ENCODE measurements around the gene FASTKD1.

FASTKD1 gene

DNA sequence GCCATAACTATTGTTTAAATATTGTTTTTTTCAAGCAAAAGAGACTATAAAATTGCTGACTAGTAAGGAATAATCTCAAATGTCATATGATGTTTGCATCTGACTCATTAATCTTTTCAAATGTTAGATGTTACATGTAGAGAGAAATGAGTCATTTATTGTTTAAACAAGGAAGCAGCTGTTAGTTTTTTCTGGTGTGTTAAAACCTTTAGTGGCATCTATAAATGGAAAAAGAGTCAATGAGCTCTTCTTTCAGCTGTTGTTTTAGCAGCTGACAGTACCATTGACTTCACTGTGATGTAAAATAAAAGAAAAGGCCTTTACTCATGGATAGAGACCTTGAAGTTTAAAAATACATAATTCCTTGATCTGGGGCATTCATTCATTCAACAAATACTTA, 66.0 kb downstream of the FASTKD1 start:
- no peak for DNase-seq (ENCODE audit: low spot score)

DNA sequence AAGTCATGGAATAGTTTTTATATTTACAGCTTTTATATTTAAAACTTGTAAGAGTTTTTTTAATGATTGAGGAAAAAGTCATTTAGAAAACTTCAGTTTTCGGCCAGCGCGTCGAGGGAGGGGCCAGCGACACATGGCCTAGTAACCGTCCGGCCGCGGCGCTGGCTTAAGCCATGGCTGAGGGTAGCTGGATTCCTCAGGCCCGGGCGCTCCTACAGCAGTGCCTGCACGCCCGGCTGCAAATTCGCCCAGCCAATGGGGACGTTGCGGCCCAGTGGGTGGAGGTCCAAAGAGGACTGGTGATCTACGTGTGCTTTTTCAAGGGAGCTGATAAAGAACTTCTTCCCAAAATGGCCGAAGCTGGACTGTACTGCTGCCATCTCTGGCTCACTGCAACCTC, 69.0 kb downstream of the FASTKD1 start:
- no peak for DNase-seq (ENCODE audit: low spot score)

DNA sequence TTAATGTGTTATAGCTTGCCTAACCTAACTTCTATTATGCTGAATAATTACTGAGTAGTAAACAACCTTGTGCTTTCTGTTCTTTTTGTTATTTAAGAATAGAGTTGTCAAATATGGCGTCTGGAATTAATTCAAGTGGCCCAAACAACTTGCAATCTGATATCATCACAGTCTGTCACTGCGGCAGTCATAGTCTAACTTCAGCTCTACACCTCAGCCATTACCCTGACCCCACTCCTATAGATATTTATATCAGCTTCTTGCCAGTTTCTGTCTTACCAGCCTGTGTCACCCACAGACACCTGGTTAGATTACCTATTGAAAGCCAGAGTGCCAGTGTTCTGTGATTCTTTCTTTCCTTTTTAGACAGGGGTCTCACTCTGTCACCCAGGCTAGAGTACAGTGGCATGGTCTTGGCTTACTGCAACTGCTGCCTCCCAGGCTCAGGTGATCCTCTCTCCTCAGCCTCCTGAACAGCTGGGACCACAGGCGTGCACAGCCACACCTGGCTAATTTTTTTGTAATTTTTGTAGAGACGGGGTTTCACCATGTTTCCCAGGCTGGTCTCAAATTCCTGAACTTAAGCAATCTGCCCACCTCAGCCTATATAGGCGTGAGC, 78.2 kb downstream of the FASTKD1 start:
- DNase-seq (ENCODE audit: low spot score): no peak

DNA sequence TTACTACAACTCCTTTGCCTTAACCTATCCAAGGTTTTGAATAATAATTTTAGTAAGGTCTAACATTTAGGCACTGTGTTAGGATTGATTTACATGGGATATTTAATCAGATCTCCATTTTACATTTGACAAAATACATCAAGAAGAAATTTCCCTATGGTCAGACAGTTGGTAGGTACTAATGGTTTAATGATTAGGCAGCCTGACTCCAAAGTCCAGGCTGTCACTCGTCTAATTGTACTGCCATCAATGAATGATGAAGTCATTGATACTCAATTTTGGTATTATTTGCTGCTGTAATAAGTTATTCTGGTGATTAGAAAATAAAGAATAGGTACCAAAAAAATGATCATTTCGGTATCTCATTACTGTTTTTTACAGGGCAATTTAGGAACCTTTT, 80.3 kb downstream of the FASTKD1 start:
- DNase-seq (ENCODE audit: low spot score): no peak

DNA sequence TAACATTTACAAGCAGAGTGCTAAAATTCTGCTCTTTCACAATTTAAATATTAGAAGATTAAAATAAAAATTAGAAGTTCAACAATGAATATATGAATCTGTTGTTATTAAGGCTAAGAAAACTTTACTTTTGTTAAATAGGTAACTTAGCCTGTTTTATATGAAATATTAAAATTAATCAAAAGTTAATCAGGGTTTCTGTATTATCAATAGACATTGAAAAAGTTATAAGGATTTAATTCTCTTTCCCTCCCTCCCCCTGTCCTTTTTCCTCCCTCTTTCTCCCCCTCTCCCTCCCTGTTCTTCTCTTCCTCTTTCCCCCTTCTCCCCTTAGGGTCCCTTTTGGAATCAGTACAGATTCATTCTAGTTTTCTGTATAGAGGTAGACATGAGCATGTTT, 82.3 kb downstream of the FASTKD1 start:
- no peak for DNase-seq (ENCODE audit: low spot score)

DNA sequence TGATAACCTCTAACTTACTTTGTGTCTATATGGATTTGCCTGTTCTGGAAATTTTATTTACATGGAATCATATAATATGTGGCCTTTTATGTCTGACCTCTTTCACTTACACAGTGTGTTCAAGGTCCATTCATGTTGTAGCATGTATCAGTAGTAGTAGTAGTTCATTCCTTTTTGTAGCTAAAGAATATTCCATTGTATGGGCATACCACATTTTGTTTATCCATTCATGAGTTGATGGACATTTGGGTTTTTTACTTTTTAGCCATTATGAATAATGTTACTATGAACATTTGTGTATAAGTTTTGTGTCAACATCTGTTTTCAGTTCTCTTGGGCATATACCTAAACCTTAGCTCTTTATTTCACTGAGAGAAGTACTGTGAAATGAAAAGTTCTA, 82.8 kb downstream of the FASTKD1 start:
- DNase-seq (ENCODE audit: low spot score): no peak

DNA sequence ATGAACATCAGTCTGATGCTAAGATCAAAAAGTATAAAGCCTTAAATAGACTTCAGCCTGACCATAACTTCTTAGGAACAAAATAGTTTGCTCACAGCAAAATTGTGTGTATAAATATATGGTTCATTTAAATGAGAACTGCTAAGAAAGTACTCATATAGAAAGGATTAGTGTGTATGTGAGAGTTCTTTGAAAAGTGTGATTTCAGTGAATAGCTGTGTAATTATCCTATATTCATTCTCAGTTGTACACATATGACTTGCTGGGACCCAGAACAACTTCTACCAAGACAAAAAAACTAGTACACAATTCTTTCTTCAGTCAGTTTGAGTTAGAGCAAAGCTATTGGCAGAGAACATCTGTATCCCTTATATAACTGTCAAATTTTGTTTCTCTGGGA, 87.2 kb downstream of the FASTKD1 start:
- no peak for DNase-seq (ENCODE audit: low spot score)

DNA sequence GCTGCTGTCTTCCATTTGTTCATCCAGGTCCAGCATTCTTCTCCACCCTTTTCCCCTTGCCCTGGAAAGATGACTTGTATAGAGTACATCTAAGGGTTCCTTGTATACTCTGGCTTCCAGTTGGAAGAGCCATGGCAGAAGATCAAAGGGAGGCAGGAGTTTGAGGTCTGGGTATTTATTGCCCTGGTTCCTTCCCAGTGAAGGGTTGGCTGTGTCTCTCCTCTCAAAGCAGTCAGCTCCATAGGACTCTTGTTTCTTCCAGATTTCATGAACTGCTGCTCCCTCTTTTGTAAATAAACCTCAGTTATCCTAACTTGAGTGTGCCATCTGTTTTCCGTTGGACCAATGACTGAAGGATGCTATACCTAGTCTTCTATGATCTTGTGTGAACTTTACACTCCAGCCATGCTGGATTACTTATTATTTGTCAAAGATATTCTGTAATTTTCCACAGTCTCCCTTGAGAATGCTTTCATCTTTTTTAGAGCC, 88.0 kb downstream of the FASTKD1 start:
- DNase-seq (ENCODE audit: low spot score): no peak

DNA sequence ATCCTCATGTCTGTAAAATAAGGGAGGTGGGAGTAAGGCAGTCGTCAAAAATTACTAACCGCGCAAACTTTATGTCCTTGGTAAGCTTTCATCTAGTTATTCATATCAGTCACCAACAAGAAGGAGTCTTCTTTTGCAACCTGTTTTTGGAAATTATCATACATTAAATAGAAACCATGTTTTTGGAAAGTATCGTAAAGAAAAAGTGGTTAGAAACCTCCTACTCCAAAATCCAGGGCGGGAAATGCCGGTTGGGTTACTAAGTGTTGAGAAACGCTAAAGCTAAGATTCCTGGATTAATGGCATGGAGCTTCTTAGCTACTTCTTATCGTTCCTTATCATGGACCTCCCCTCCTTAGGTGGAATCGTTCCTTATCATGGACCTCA, 93.6 kb downstream of the FASTKD1 start:
- no peak for DNase-seq (ENCODE audit: low spot score)
